Mammary epithelial cell (primary cell): Measurements from ENCODE around the gene ARHGAP30.

Experiments
- CTCF ChIP-seq, 2 donors: IDR thresholded peaks in 1 of 2; conservative IDR thresholded peaks in 1 of 2; 2 replicates each; pipeline ENCODE4 v1.5.1; 2011 to 2012; ENCODE audit warnings: inconsistent platforms in 2 of 2, low read length in 2 of 2, mild to moderate bottlenecking in 2 of 2, control low read depth in 1 of 2, low read depth in 1 of 2; ENCODE audit not compliant: insufficient read depth in 1 of 2; ENCODE audit errors: extremely low read depth in 1 of 2
- EZH2 ChIP-seq: IDR thresholded peaks from 2 replicates; pipeline ENCODE4 v1.6.1; 2012; ENCODE audit warnings: low read length, inconsistent platforms, borderline replicate concordance

GRCh38 chr1:161096015-161096414 is 26.3 kb upstream of the ARHGAP30 start:
- TF ChIP-seq CTCF (conservative IDR thresholded peaks at IDR 0.05 in 1 of 2, IDR thresholded peaks at IDR 0.05 in 1 of 2; ENCODE audit: extremely low read depth in 1 of 2, insufficient read depth in 1 of 2, low read depth in 1 of 2, low read length in 2 of 2), result no peak
- no peak for TF ChIP-seq EZH2
